IMR-90 (cell line): ENCODE results near the gene CIDEC. TPM values are rescaled to one million over a fixed set of nuclear protein-coding genes. Genes with fewer than 3 reads are reported as not detected.

Source experiments
- ATAC-seq: fragments of 200-7000 bp; cut with Tn5 transposase; 2 replicates; pipeline ENCODE4 v1.9.1; 2020; ENCODE audit warnings: low read depth, mild to moderate bottlenecking, moderate library complexity
- BruUV-seq: library from RNA; stranded (reverse); fragments of 400-500 nt; replicated peaks from 2 replicates; lab custom pipeline; 2021; lab: Mats Ljungman, UMichigan
- CTCF ChIA-PET: fragments of 300-600 bp; formaldehyde crosslinking; extraction: SDS; loops from one replicate; lab custom pipeline; 2021; ENCODE audit warnings: antibody characterized with exemption; lab: Yijun Ruan, JAX
- POLR2A ChIA-PET: fragments of 300-600 bp; sonication (Branson Sonifier 250); formaldehyde crosslinking; loops from one replicate; lab custom pipeline; 2022; ENCODE audit warnings: antibody characterized with exemption; ENCODE audit not compliant: unreplicated experiment; lab: Charles Lee
- DNase-seq: peaks from one replicate; pipeline ENCODE4 v3.0.0; 2013
- H2AFZ ChIP-seq: replicated peaks from 2 replicates; pipeline ENCODE3; 2013; ENCODE audit warnings: low read length, mild to moderate bottlenecking; ENCODE audit not compliant: poor library complexity
- H2AK5ac ChIP-seq: 2 replicates; pipeline ENCODE4 v1.6.1; 2013; ENCODE audit warnings: low read depth, low read length, inconsistent platforms
- H2AK9ac ChIP-seq: replicated peaks from 2 replicates; pipeline ENCODE3; 2013; ENCODE audit warnings: mild to moderate bottlenecking, low read depth, low read length, moderate library complexity; ENCODE audit not compliant: poor library complexity
- H2BK120ac ChIP-seq: 2 replicates; pipeline ENCODE4 v1.6.1; 2013; ENCODE audit warnings: low read depth, low read length, inconsistent platforms
- H2BK15ac ChIP-seq: 3 replicates; pipeline ENCODE4 v1.6.1; 2013; ENCODE audit warnings: low read depth, low read length, inconsistent platforms
- H2BK20ac ChIP-seq: 2 replicates; pipeline ENCODE4 v1.6.1; 2013; ENCODE audit warnings: low read depth, mild to moderate bottlenecking, inconsistent platforms, low read length, moderate library complexity
- H2BK5ac ChIP-seq: 2 replicates; pipeline ENCODE4 v1.6.1; 2013; ENCODE audit warnings: mild to moderate bottlenecking, low read depth, low read length, inconsistent platforms; ENCODE audit not compliant: poor library complexity, severe bottlenecking
- H3K14ac ChIP-seq: replicated peaks from 2 replicates; pipeline ENCODE4 v1.6.1; 2013; ENCODE audit warnings: low read depth, low read length, inconsistent platforms
- H3K18ac ChIP-seq: 2 replicates; pipeline ENCODE4 v1.6.1; 2013; ENCODE audit warnings: low read depth, low read length, control low read depth
- H3K23ac ChIP-seq: 2 replicates; pipeline ENCODE4 v1.6.1; 2013; ENCODE audit warnings: low read depth, low read length, inconsistent platforms
- H3K27ac ChIP-seq: 2 replicates; pipeline ENCODE4 v1.5.1; 2013; ENCODE audit warnings: mild to moderate bottlenecking, control low read depth, low read length; ENCODE audit not compliant: insufficient read depth
- H3K27me3 ChIP-seq: 2 replicates; pipeline ENCODE4 v1.6.1; 2013; ENCODE audit warnings: low read length; ENCODE audit not compliant: control insufficient read depth, insufficient read depth
- H3K36me3 ChIP-seq: 2 replicates; pipeline ENCODE4 v1.6.1; 2013; ENCODE audit warnings: low read length, mixed read lengths; ENCODE audit not compliant: control insufficient read depth, insufficient read depth
- H3K4ac ChIP-seq: 2 replicates; pipeline ENCODE4 v1.6.1; 2013; ENCODE audit warnings: low read depth, low read length, inconsistent platforms
- H3K4me1 ChIP-seq: 2 replicates; pipeline ENCODE4 v1.6.1; 2013; ENCODE audit warnings: low read length, mixed read lengths; ENCODE audit not compliant: control insufficient read depth, insufficient read depth
- H3K4me2 ChIP-seq: 2 replicates; pipeline ENCODE4 v1.6.1; 2013; ENCODE audit warnings: low read depth, mild to moderate bottlenecking, control low read depth, low read length, moderate library complexity
- H3K4me3 ChIP-seq: 2 replicates; pipeline ENCODE4 v1.5.1; 2013; ENCODE audit warnings: low read depth, mild to moderate bottlenecking, control low read depth, low read length, moderate library complexity; ENCODE audit not compliant: insufficient read depth
- H3K56ac ChIP-seq: 2 replicates; pipeline ENCODE4 v1.6.1; 2013; ENCODE audit warnings: low read length, inconsistent platforms; ENCODE audit not compliant: insufficient read depth; ENCODE audit errors: extremely low read depth
- H3K79me1 ChIP-seq, 2 experiments: 2 replicates each; pipeline ENCODE4 v1.6.1; 2013; ENCODE audit warnings: low read length in 2 of 2, inconsistent platforms in 1 of 2, low read depth in 1 of 2
- H3K9ac ChIP-seq: 2 replicates; pipeline ENCODE4 v1.6.1; 2013; ENCODE audit warnings: low read depth, low read length, control low read depth
- H3K9me1 ChIP-seq: 2 replicates; pipeline ENCODE4 v1.6.1; 2013; ENCODE audit warnings: low read length, inconsistent platforms; ENCODE audit not compliant: insufficient read depth
- H3K9me3 ChIP-seq: 2 replicates; pipeline ENCODE4 v1.6.1; 2013; ENCODE audit warnings: low read length; ENCODE audit not compliant: control insufficient read depth, insufficient read depth
- H4K20me1 ChIP-seq: 2 replicates; pipeline ENCODE4 v1.6.1; 2013; ENCODE audit warnings: low read length, inconsistent platforms; ENCODE audit not compliant: insufficient read depth
- H4K5ac ChIP-seq: 2 replicates; pipeline ENCODE4 v1.6.1; 2013; ENCODE audit warnings: mild to moderate bottlenecking, low read depth, low read length, control low read depth
- H4K8ac ChIP-seq, 2 experiments: 2 replicates each; pipeline ENCODE4 v1.6.1; 2013; ENCODE audit warnings: low read depth in 2 of 2, low read length in 2 of 2, control low read depth in 1 of 2, inconsistent platforms in 1 of 2
- H4K91ac ChIP-seq: 2 replicates; pipeline ENCODE4 v1.6.1; 2013; ENCODE audit warnings: low read depth, low read length, inconsistent platforms; ENCODE audit not compliant: insufficient read depth
- BHLHE40 ChIP-seq: fragments of 150-350 bp; IDR thresholded peaks from 2 replicates; pipeline ENCODE4 v1.6.1; 2016; ENCODE audit warnings: mild to moderate bottlenecking, low read depth, low read length
- CEBPB ChIP-seq: IDR thresholded peaks from 2 replicates; pipeline ENCODE4 v1.6.1; 2012; ENCODE audit warnings: low read depth, low read length, improper control_type of control experiment
- CHD1 ChIP-seq: IDR thresholded peaks from 2 replicates; pipeline ENCODE4 v1.6.1; 2012; ENCODE audit warnings: low read depth, low read length, improper control_type of control experiment
- CTCF ChIP-seq: conservative IDR thresholded peaks from 2 replicates; pipeline ENCODE4 v1.5.1; 2012; ENCODE audit warnings: mild to moderate bottlenecking, low read depth, low read length, improper control_type of control experiment
- FOS ChIP-seq: fragments of 150-350 bp; IDR thresholded peaks from 2 replicates; pipeline ENCODE4 v1.6.1; 2016; ENCODE audit warnings: low read depth, low read length
- MAFK ChIP-seq: IDR thresholded peaks from 2 replicates; pipeline ENCODE4 v1.6.1; 2012; ENCODE audit warnings: low read depth, low read length, improper control_type of control experiment
- MAZ ChIP-seq: IDR thresholded peaks from 2 replicates; pipeline ENCODE4 v1.6.1; 2012; ENCODE audit warnings: low read depth, mild to moderate bottlenecking, low read length, improper control_type of control experiment, moderate library complexity, borderline replicate concordance
- MXI1 ChIP-seq: IDR thresholded peaks from 2 replicates; pipeline ENCODE4 v1.6.1; 2012; ENCODE audit warnings: low read depth, mild to moderate bottlenecking, low read length, moderate library complexity, borderline replicate concordance
- NFE2L2 ChIP-seq: fragments of 150-350 bp; IDR thresholded peaks from 2 replicates; pipeline ENCODE4 v1.6.1; 2016; ENCODE audit warnings: low read depth, mild to moderate bottlenecking, low read length
- POLR2A ChIP-seq: IDR thresholded peaks from 2 replicates; pipeline ENCODE4 v1.6.1; 2012; ENCODE audit warnings: mild to moderate bottlenecking, low read depth, low read length
- RAD21 ChIP-seq: IDR thresholded peaks from 2 replicates; pipeline ENCODE4 v1.6.1; 2012; ENCODE audit warnings: low read length, improper control_type of control experiment
- RCOR1 ChIP-seq: IDR thresholded peaks from 2 replicates; pipeline ENCODE4 v1.6.1; 2012; ENCODE audit warnings: mild to moderate bottlenecking, low read length, improper control_type of control experiment; ENCODE audit not compliant: insufficient replicate concordance
- RFX5 ChIP-seq: IDR thresholded peaks from 2 replicates; pipeline ENCODE4 v1.8.0; 2012; ENCODE audit warnings: low read depth, mild to moderate bottlenecking, low read length, moderate library complexity
- SMC3 ChIP-seq: fragments of 150-350 bp; IDR thresholded peaks from 2 replicates; pipeline ENCODE4 v1.6.1; 2016; ENCODE audit warnings: low read depth, mild to moderate bottlenecking, antibody characterized with exemption, low read length, moderate library complexity
- WGBS, 2 experiments: methylation state at CpG; one replicate each; pipeline versions ENCODE4 v1.1.5 to v1.1.7; 2013; ENCODE audit warnings: missing lambda C conversion rate in 2 of 2; ENCODE audit not compliant: insufficient read length in 1 of 2; ENCODE audit errors: extremely low coverage in 2 of 2; 5-methylcytosine and 5-hydroxymethylcytosine counted together
- dilution Hi-C: fragments of 300-500 bp; cut with HindIII; formaldehyde crosslinking; loops from one replicate; pipeline ENCODE4 v1.14.3; 2018; ENCODE audit warnings: low sequenced_read_pairs; ENCODE audit not compliant: unreplicated experiment
- in situ Hi-C: fragments of 300-500 bp; cut with MboI; formaldehyde crosslinking; loops from 3 replicates; pipeline ENCODE4 v1.14.3; 2019; ENCODE audit warnings: low sequenced_read_pairs, inconsistent platforms, mixed read lengths
- intact Hi-C: fragments of 100-400 bp; cut with micrococcal nuclease; formaldehyde crosslinking; loops from 2 replicates; pipeline ENCODE4 v1.10.0; 2022
- polyA plus RNA-seq, 3 experiments: library from polyadenylated mRNA; depleted of rRNA; stranded (reverse); fragments of >200 nt; gene quantifications; 2 replicates each; pipeline ENCODE4 v1.2.3, GENCODE V29; 2012; ENCODE audit warnings: low replicate concordance in 1 of 3
- total RNA-seq: library from RNA; depleted of rRNA; stranded (reverse); fragments of >200 nt; gene quantifications from 2 replicates; pipeline ENCODE4 v1.2.3, GENCODE V29; 2012
- TF ChIP-seq, protein P1 (sequence below): fragments of 150-350 bp; IDR thresholded peaks from 2 replicates; pipeline ENCODE4 v1.6.1; 2017; ENCODE audit warnings: mild to moderate bottlenecking, antibody characterized with exemption, low read length, low read depth

CIDEC gene
- total and polyA plus RNA-seq, 2 of the 4 experiments (the other 2 are of a cell fraction), result 0.09 TPM; not detected in 1

- no peak for DNase-seq
- Histone ChIP-seq H3K9me3 (no peaks in the 10 kb centered on the region), H2AFZ (no peak overlapping the region), H3K4ac (no peak overlapping the region), H3K4me1 (no peaks in the 10 kb centered on the region), H3K4me3 (no peak overlapping the region), H3K18ac (no peak overlapping the region), H4K91ac (no peak overlapping the region), H2AK5ac (no peak overlapping the region), H3K27ac (no peak overlapping the region), H2BK120ac (no peak overlapping the region), H3K4me2 (no peak overlapping the region), H2AK9ac (peak overlapping the region; percentile 42), H3K23ac (no peak overlapping the region), H4K5ac (no peak overlapping the region), H4K8ac (no peak overlapping the region), H3K36me3 (no peaks in the 10 kb centered on the region), H3K9ac (no peak overlapping the region), H2BK5ac (no peak overlapping the region), H3K9me1 (0 out of 2 replicates have a peak, but pooled peaks cover 2% of the 10 kb centered on the region), H3K79me1 (peaks cover 8 to 20% of the 10 kb centered on the region in 2 experiments), H3K56ac (no peak overlapping the region), H3K27me3 (no peaks in the 10 kb centered on the region), H2BK20ac (no peak overlapping the region), H4K20me1 (no peaks in the 10 kb centered on the region), H3K14ac (no peak overlapping the region), H2BK15ac (no peak overlapping the region)
- dilution Hi-C loops, result no loop called here
- ATAC-seq, result no peak
- no TSS peak for BruUV-seq
- in situ Hi-C loops, result no loop called here
- intact Hi-C loops, result loop anchor here (10.0 kb wide), 1 partner anchor 438 kb away; no protein-coding TSS in a partner anchor
- POLR2A ChIA-PET, result no interaction called here
- no peak for TF ChIP-seq MAZ
- TF ChIP-seq RFX5, result no peak
- no peak for TF ChIP-seq MAFK
- no peak for TF ChIP-seq CTCF
- no peak for TF ChIP-seq CHD1
- TF ChIP-seq SMC3, result no peak
- no peak for TF ChIP-seq NFE2L2
- no peak for TF ChIP-seq FOS
- no peak for TF ChIP-seq RAD21
- no peak for TF ChIP-seq POLR2A
- no peak for TF ChIP-seq RCOR1
- TF ChIP-seq MXI1, result no peak
- no peak for TF ChIP-seq CEBPB
- TF ChIP-seq, protein P1, sequence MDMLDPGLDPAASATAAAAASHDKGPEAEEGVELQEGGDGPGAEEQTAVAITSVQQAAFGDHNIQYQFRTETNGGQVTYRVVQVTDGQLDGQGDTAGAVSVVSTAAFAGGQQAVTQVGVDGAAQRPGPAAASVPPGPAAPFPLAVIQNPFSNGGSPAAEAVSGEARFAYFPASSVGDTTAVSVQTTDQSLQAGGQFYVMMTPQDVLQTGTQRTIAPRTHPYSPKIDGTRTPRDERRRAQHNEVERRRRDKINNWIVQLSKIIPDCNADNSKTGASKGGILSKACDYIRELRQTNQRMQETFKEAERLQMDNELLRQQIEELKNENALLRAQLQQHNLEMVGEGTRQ, result no peak
- no peak for TF ChIP-seq BHLHE40
- whole genome bisulfite sequencing, 2 experiments, result no CpG with 5 or more reads among the region's 6 CpGs
- CTCF ChIA-PET, result interaction anchor here (0.7 kb wide), 1 partner anchor 18 kb away, joined by 3 read pairs; no protein-coding TSS in a partner anchor
Observed at GRCh38 chr3:9846931-9847488, 33.0 kb downstream of the CIDEC start.
